ENCODE measurements around the gene NHLRC2.

DNA sequence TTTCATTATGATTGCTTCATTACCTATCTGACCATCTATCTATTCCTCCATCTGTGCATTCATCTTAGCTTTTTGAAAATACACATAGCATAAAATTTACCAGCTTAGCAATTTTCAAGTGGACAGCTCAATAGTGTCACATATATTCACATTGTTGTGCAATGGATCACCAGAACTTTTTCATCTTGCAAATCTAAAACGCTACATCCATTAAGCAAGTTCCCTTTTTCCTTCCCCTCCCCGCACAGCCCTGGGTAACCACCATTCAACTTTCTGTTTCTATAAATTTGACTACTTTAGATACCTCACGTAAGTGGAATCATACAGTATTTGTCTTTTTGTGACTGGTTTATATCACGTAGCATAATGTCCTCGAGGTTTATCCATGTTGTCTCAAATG, 111.2 kb downstream of the NHLRC2 start:
- TF ChIP-seq, protein P1, sequence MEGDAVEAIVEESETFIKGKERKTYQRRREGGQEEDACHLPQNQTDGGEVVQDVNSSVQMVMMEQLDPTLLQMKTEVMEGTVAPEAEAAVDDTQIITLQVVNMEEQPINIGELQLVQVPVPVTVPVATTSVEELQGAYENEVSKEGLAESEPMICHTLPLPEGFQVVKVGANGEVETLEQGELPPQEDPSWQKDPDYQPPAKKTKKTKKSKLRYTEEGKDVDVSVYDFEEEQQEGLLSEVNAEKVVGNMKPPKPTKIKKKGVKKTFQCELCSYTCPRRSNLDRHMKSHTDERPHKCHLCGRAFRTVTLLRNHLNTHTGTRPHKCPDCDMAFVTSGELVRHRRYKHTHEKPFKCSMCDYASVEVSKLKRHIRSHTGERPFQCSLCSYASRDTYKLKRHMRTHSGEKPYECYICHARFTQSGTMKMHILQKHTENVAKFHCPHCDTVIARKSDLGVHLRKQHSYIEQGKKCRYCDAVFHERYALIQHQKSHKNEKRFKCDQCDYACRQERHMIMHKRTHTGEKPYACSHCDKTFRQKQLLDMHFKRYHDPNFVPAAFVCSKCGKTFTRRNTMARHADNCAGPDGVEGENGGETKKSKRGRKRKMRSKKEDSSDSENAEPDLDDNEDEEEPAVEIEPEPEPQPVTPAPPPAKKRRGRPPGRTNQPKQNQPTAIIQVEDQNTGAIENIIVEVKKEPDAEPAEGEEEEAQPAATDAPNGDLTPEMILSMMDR (IDR thresholded peaks at IDR 0.05), result no peak
- TF ChIP-seq EP300 (IDR thresholded peaks at IDR 0.05) (no peak), POLR2A (IDR thresholded peaks at IDR 0.05) (no peak)

Data from ovary (tissue), 3 donors.